H1 (cell line): Measurements from ENCODE around the gene CALD1. TPM values are rescaled to one million over a fixed set of nuclear protein-coding genes. Genes with fewer than 3 reads are reported as not detected.

ENCODE experiments used
- CTCF ChIA-PET: fragments of 300-600 bp; sonication (Branson Sonifier 250); formaldehyde crosslinking; loops from one replicate; lab custom pipeline; 2021; ENCODE audit not compliant: partially characterized antibody; lab: Charles Lee
- POLR2A ChIA-PET: fragments of 300-600 bp; sonication (Branson Sonifier 250); formaldehyde crosslinking; loops from one replicate; lab custom pipeline; 2021; ENCODE audit warnings: inconsistent platforms; ENCODE audit not compliant: partially characterized antibody; lab: Charles Lee
- DNase-seq, 2 experiments: peaks; one replicate each; pipeline versions ENCODE4 v3.0.0 to v3.0.0-alpha.2; 2010 to 2022; ENCODE audit warnings: low spot score in 2 of 2, low read depth in 1 of 2, mixed read lengths in 1 of 2
- FAIRE-seq: peaks from 2 replicates; lab custom pipeline; 2011; peaks lifted over from hg19 to GRCh38; lab: Jason Lieb, UNC
- H2AFZ ChIP-seq: 2 replicates; pipeline ENCODE4 v1.8.1; 2012; ENCODE audit warnings: low read length, inconsistent platforms
- H2AK5ac ChIP-seq: 2 replicates; pipeline ENCODE4 v1.6.1; 2013; ENCODE audit warnings: low read depth, low read length
- H2BK120ac ChIP-seq: replicated peaks from 2 replicates; pipeline ENCODE3; 2013; ENCODE audit warnings: low read depth, low read length, inconsistent platforms
- H2BK12ac ChIP-seq: 2 replicates; pipeline ENCODE4 v1.6.1; 2013; ENCODE audit warnings: low read depth, low read length
- H2BK15ac ChIP-seq: 2 replicates; pipeline ENCODE4 v1.6.1; 2013; ENCODE audit warnings: low read length
- H2BK20ac ChIP-seq: 2 replicates; pipeline ENCODE4 v1.6.1; 2013; ENCODE audit warnings: low read length
- H2BK5ac ChIP-seq: 2 replicates; pipeline ENCODE4 v1.6.1; 2013; ENCODE audit warnings: low read depth, low read length
- H3K14ac ChIP-seq: 2 replicates; pipeline ENCODE4 v1.6.1; 2013; ENCODE audit warnings: inconsistent platforms; ENCODE audit not compliant: insufficient read length
- H3K18ac ChIP-seq: 2 replicates; pipeline ENCODE4 v1.6.1; 2013; ENCODE audit warnings: low read length; ENCODE audit errors: extremely low read depth
- H3K23ac ChIP-seq: 2 replicates; pipeline ENCODE4 v1.6.1; 2013; ENCODE audit warnings: inconsistent platforms; ENCODE audit not compliant: insufficient read length
- H3K23me2 ChIP-seq: 2 replicates; pipeline ENCODE4 v1.6.1; 2013; ENCODE audit warnings: low read depth, low read length
- H3K27ac ChIP-seq: 2 replicates; pipeline ENCODE4 v1.6.1; 2011; ENCODE audit warnings: low read depth, low read length, inconsistent platforms
- H3K27me3 ChIP-seq, 4 experiments: replicated peaks in 1 of 4; 1 replicate in 1 of 4; 2 replicates in 3 of 4; pipeline versions ENCODE4 v1.6.1 to v1.8.1; 2011 to 2013; ENCODE audit warnings: low read length in 3 of 4, mild to moderate bottlenecking in 3 of 4, inconsistent platforms in 2 of 4, mixed read lengths in 2 of 4, moderate library complexity in 1 of 4; ENCODE audit not compliant: control insufficient read depth in 3 of 4, insufficient read depth in 3 of 4; ENCODE audit errors: extremely low read depth in 1 of 4
- H3K36me3 ChIP-seq, 4 experiments: 2 replicates each; pipeline versions ENCODE4 v1.6.1 to v1.8.1; 2011 to 2013; ENCODE audit warnings: mild to moderate bottlenecking in 4 of 4, low read length in 3 of 4, moderate library complexity in 2 of 4, control low read depth in 1 of 4, inconsistent platforms in 1 of 4; ENCODE audit not compliant: insufficient read depth in 4 of 4, control insufficient read depth in 2 of 4
- H3K4ac ChIP-seq: replicated peaks from 2 replicates; pipeline ENCODE3; 2013; ENCODE audit warnings: low read length, low read depth, mixed read lengths, inconsistent platforms; ENCODE audit not compliant: insufficient read length
- H3K4me1 ChIP-seq, 4 experiments: replicated peaks in 1 of 4; 1 replicate in 1 of 4; 2 replicates in 3 of 4; pipeline versions ENCODE4 v1.6.1 to v1.8.1; 2011 to 2013; ENCODE audit warnings: low read length in 3 of 4, inconsistent platforms in 2 of 4, mixed read lengths in 1 of 4; ENCODE audit not compliant: insufficient read depth in 4 of 4, control insufficient read depth in 3 of 4
- H3K4me2 ChIP-seq, 2 experiments: 2 replicates each; pipeline versions ENCODE4 v1.6.1 to v1.8.1; 2011 to 2013; ENCODE audit warnings: low read depth in 2 of 2, low read length in 2 of 2, control low read depth in 1 of 2, inconsistent platforms in 1 of 2, mild to moderate bottlenecking in 1 of 2; ENCODE audit not compliant: insufficient read depth in 1 of 2
- H3K4me3 ChIP-seq, 4 experiments: fragments of 200-600, 300-600 bp in 1 of 4; sonication (generic), shearing (Covaris generic), sonication (Bioruptor Twin) in 1 of 4; 2 replicates each; pipeline versions ENCODE4 v1.5.1 to v1.8.1; 2011 to 2016; ENCODE audit warnings: low read length in 4 of 4, low read depth in 3 of 4, control low read depth in 2 of 4, inconsistent platforms in 2 of 4, mild to moderate bottlenecking in 2 of 4, mixed read lengths in 1 of 4, moderate library complexity in 1 of 4; ENCODE audit not compliant: insufficient read depth in 2 of 4; ENCODE audit errors: extremely low read depth in 1 of 4
- H3K56ac ChIP-seq: replicated peaks from 2 replicates; pipeline ENCODE3; 2013; ENCODE audit warnings: low read depth, mild to moderate bottlenecking, mixed read lengths, low read length, inconsistent platforms; ENCODE audit not compliant: insufficient read length
- H3K79me1 ChIP-seq: 2 replicates; pipeline ENCODE4 v1.6.1; 2013; ENCODE audit warnings: low read depth, low read length, control low read depth
- H3K79me2 ChIP-seq, 2 experiments: 2 replicates each; pipeline versions ENCODE4 v1.6.1 to v1.8.1; 2012 to 2013; ENCODE audit warnings: low read length in 2 of 2, mild to moderate bottlenecking in 2 of 2, inconsistent platforms in 1 of 2; ENCODE audit not compliant: insufficient read depth in 2 of 2, control insufficient read depth in 1 of 2
- H3K9ac ChIP-seq, 4 experiments: replicated peaks in 1 of 4; 1 replicate in 1 of 4; 2 replicates in 3 of 4; pipeline versions ENCODE4 v1.6.1 to v1.8.1; 2011 to 2013; ENCODE audit warnings: low read depth in 3 of 4, low read length in 3 of 4, control low read depth in 2 of 4, mild to moderate bottlenecking in 2 of 4, moderate library complexity in 2 of 4, inconsistent platforms in 1 of 4; ENCODE audit errors: extremely low read depth in 1 of 4
- H3K9me3 ChIP-seq, 2 experiments: 2 replicates each; pipeline versions ENCODE4 v1.6.1 to v1.8.1; 2012 to 2013; ENCODE audit warnings: mild to moderate bottlenecking in 2 of 2, moderate library complexity in 2 of 2, control low read depth in 1 of 2, inconsistent platforms in 1 of 2, low read depth in 1 of 2, low read length in 1 of 2, mixed read lengths in 1 of 2; ENCODE audit not compliant: insufficient read depth in 2 of 2
- H4K20me1 ChIP-seq, 2 experiments: replicated peaks in 1 of 2; 2 replicates each; pipeline versions ENCODE3 to v1.8.1; 2011 to 2013; ENCODE audit warnings: inconsistent platforms in 2 of 2, low read length in 2 of 2, mild to moderate bottlenecking in 1 of 2; ENCODE audit not compliant: insufficient read depth in 2 of 2, control insufficient read depth in 1 of 2
- H4K5ac ChIP-seq: 2 replicates; pipeline ENCODE4 v1.6.1; 2013; ENCODE audit warnings: low read length, low read depth, mixed read lengths, inconsistent platforms; ENCODE audit not compliant: insufficient read length
- H4K8ac ChIP-seq: 2 replicates; pipeline ENCODE4 v1.8.0; 2013; ENCODE audit warnings: mild to moderate bottlenecking, moderate library complexity, low read length, inconsistent platforms; ENCODE audit not compliant: insufficient read depth; ENCODE audit errors: extremely low read depth
- H4K91ac ChIP-seq: replicated peaks from 2 replicates; pipeline ENCODE3; 2013; ENCODE audit warnings: low read length, mixed read lengths, inconsistent platforms; ENCODE audit not compliant: insufficient read length
- FOSL1 ChIP-seq: IDR thresholded peaks from 2 replicates; pipeline ENCODE4 v1.6.1; 2011; ENCODE audit warnings: mild to moderate bottlenecking, low read depth, low read length, moderate library complexity; ENCODE audit not compliant: insufficient read depth
- GTF2F1 ChIP-seq: IDR thresholded peaks from 2 replicates; pipeline ENCODE4 v1.6.1; 2012; ENCODE audit warnings: low read depth, low read length, improper control_type of control experiment, borderline replicate concordance
- MAFK ChIP-seq: IDR thresholded peaks from 2 replicates; pipeline ENCODE4 v1.6.1; 2012; ENCODE audit warnings: low read depth, mild to moderate bottlenecking, improper control_type of control experiment, low read length
- POLR2A ChIP-seq, 2 experiments: IDR thresholded peaks; 1 replicate in 1 of 2; 2 replicates in 1 of 2; pipeline ENCODE4 v1.6.1; 2011; ENCODE audit warnings: low read depth in 2 of 2, low read length in 2 of 2, mild to moderate bottlenecking in 2 of 2; ENCODE audit errors: control extremely low read depth in 1 of 2
- SIN3A ChIP-seq, 2 experiments: IDR thresholded peaks in 1 of 2; conservative IDR thresholded peaks in 1 of 2; 2 replicates each; pipeline ENCODE4 v1.6.1; 2011 to 2012; ENCODE audit warnings: low read length in 2 of 2, improper control_type of control experiment in 1 of 2, low read depth in 1 of 2, mild to moderate bottlenecking in 1 of 2
- ZNF274 ChIP-seq: IDR thresholded peaks from 2 replicates; pipeline ENCODE4 v1.7.0; 2012; ENCODE audit warnings: low read length, borderline replicate concordance; ENCODE audit errors: extremely low read depth
- WGBS, 2 experiments: shearing (Covaris generic) in 1 of 2; methylation state at CpG; one replicate each; pipeline versions ENCODE4 v1.1.6 to v1.1.7; 2013 to 2015; ENCODE audit warnings: low lambda C conversion rate in 2 of 2, mixed read lengths in 2 of 2, inconsistent platforms in 1 of 2, low coverage in 1 of 2, missing lambda C conversion rate in 1 of 2; ENCODE audit not compliant: insufficient replicate concordance in 2 of 2, insufficient coverage in 1 of 2, insufficient read length in 1 of 2; ENCODE audit errors: extremely low coverage in 1 of 2, missing lambda C conversion rate in 1 of 2; 5-methylcytosine and 5-hydroxymethylcytosine counted together
- polyA plus RNA-seq, 7 experiments: library from polyadenylated mRNA; depleted of rRNA in 3 of 7; stranded (reverse) in 5 of 7; unstranded in 2 of 7; fragments of >200 nt in 5 of 7; fragments of 200-250 nt in 2 of 7; gene quantifications; 1 replicate in 5 of 7; 2 replicates in 1 of 7; 4 replicates in 1 of 7; pipeline versions ENCODE4 v1.2.1 to v1.2.3, GENCODE V29; 2011 to 2013; ENCODE audit warnings: missing spikeins in 2 of 7, mixed read lengths in 2 of 7
- total RNA-seq: library from RNA; stranded (reverse); fragmentation: NEBNext Ultra II Directional; extraction: Animal tissue kit (Norgen Biotek cat#: 25700); gene quantifications from 2 replicates; pipeline ENCODE4 v1.2.1, GENCODE V29; 2021

Gene CALD1
- total and polyA plus RNA-seq, 2 of the 8 experiments (the other 6 are each of a cell fraction or from before 2014, with no cell fraction given) = 34.3 to 177 TPM

- no peak overlapping the region for H4K91ac ChIP-seq
- no peak overlapping the region for H2BK5ac ChIP-seq
- TF ChIP-seq FOSL1 (no peak), SIN3A (conservative IDR thresholded peaks at IDR 0.05 in 1 of 2, IDR thresholded peaks at IDR 0.05 in 1 of 2; ENCODE audit: low read depth in 1 of 2, low read length in 2 of 2) (no peak), POLR2A (IDR thresholded peaks at IDR 0.05; ENCODE audit: control extremely low read depth in 1 of 2, low read depth in 2 of 2, low read length in 2 of 2) (no peak), GTF2F1 (no peak), MAFK (no peak), ZNF274 (no peak)
Observed at GRCh38 chr7:134740376-134740775, 39.1 kb upstream of the CALD1 start.

More at GRCh38 chr7:134740376-134740775, 39.1 kb upstream of the CALD1 start:
- Histone ChIP-seq H3K27ac (no peak overlapping the region), H3K18ac (no peak overlapping the region), H3K27me3 (no peaks in the 10 kb centered on the region), H3K79me2 (no peaks in the 10 kb centered on the region), H2BK20ac (no peak overlapping the region), H3K4me2 (no peak overlapping the region), H2AFZ (no peak overlapping the region), H2BK12ac (no peak overlapping the region), H2AK5ac (no peak overlapping the region), H3K4ac (no peak overlapping the region), H3K14ac (no peak overlapping the region), H4K20me1 (no peaks in the 10 kb centered on the region), H3K4me3 (no peak overlapping the region), H3K23me2 (no peaks in the 10 kb centered on the region; the same call in 1 of the 2 replicates), H3K9me3 (no peaks in the 10 kb centered on the region), H3K9ac (no peak overlapping the region), H2BK120ac (no peak overlapping the region), H2BK15ac (no peak overlapping the region), H4K8ac (no peak overlapping the region), H3K36me3 (no peaks in the 10 kb centered on the region; a peak in 1 of 8 replicates), H3K23ac (no peak overlapping the region), H3K79me1 (no peaks in the 10 kb centered on the region), H3K56ac (no peak overlapping the region), H4K5ac (no peak overlapping the region), H3K4me1 (peaks cover 0 to 7% (median 4%) of the 10 kb centered on the region in 4 experiments; a peak in 3 of 7 replicates)
- CTCF ChIA-PET = no interaction called here
- POLR2A ChIA-PET = no interaction called here
- no peak for FAIRE-seq
- no peak for DNase-seq
- 73% methylated on average over 4 of the region's 4 CpGs; no CpG with 5 or more reads in 1 of the 2 experiments for WGBS, 2 experiments
